GM12872 (cell line): Measurements from ENCODE around the gene GFRA1.

Experiments used
- TF ChIP-seq, protein P1 (sequence below): IDR thresholded peaks from 3 replicates; pipeline ENCODE4 v1.5.1; 2011; ENCODE audit warnings: low read depth, mild to moderate bottlenecking, low read length, moderate library complexity; ENCODE audit not compliant: insufficient read depth

Gene GFRA1

DNA sequence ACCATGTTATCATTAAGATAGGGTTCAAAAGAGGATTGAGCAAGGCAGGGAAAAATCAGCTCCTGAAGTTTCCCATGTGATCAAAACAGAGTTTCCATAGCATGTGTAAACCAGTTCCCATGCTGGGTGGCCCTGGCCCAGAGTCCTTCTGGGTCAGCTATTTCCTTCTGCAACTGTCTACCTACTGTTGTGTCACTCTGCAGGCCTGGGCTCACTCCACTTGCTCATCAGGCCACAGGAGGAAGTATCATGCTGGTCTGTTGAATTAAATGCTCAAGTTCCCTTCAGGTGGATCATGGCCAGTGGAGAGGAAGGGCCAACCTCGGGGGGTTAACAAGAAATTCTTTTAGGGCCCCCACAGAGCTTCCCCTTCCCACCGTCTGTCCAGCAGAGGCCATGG lies 104.7 kb downstream of the GFRA1 start:
- TF ChIP-seq, protein P1, sequence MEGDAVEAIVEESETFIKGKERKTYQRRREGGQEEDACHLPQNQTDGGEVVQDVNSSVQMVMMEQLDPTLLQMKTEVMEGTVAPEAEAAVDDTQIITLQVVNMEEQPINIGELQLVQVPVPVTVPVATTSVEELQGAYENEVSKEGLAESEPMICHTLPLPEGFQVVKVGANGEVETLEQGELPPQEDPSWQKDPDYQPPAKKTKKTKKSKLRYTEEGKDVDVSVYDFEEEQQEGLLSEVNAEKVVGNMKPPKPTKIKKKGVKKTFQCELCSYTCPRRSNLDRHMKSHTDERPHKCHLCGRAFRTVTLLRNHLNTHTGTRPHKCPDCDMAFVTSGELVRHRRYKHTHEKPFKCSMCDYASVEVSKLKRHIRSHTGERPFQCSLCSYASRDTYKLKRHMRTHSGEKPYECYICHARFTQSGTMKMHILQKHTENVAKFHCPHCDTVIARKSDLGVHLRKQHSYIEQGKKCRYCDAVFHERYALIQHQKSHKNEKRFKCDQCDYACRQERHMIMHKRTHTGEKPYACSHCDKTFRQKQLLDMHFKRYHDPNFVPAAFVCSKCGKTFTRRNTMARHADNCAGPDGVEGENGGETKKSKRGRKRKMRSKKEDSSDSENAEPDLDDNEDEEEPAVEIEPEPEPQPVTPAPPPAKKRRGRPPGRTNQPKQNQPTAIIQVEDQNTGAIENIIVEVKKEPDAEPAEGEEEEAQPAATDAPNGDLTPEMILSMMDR: no peak

DNA sequence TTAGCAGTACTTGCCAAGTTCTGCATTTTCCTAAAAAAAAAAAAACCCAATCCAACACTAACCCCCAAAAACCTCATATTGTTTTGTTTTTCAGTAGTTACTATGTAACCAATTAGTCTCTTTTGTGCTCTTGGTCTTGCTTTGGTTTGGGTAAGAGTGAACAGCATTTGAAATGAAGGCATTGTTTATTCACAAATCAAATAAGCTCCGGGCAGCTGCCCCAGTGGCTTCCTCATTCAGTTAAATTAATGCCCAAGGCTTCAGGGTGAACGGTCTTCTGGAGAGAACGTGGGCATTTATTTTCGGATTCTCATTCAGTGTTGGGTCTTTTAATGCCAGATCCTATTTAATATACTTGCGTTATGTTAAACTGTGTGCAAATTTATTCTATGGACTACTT lies 108.7 kb downstream of the GFRA1 start:
- TF ChIP-seq, protein P1: no peak

DNA sequence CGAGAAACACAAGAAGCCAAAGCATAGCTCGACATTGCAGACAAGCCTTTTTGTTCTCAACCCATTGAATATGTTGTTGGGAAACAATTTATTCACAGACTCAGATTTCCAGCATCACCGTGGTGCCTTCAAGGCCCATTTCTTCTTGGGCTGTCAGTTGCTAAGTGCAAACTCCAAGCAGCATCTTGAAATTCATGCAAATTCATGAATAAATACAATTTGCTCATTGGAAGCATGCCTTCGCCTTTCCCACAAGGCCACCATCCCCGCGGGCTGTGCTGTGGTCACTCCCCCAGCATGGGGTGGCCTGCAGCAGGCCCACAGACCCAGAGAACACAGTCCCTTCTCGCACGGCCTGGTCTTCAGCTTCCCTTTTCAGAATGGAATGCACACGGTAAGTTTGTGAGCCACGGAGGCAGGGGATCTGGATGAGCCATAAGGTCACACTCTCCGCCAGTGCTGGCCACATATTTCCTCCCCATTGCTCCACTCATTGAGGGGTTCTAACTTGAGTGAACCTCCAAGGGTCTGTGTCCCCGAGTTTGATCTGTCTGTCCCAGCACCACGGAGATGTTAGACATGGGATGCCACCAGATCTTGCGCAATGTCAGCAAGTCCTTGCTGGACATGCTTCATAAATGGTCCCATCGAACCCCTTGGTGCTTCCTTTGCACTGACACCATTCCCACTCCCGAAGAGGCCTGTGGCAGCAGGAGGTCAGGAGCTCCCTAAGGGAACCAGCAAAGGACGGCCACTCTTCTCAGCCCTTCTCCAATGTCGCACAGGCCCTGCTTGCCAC lies 109.5 kb downstream of the GFRA1 start:
- TF ChIP-seq, protein P1: no peak

DNA sequence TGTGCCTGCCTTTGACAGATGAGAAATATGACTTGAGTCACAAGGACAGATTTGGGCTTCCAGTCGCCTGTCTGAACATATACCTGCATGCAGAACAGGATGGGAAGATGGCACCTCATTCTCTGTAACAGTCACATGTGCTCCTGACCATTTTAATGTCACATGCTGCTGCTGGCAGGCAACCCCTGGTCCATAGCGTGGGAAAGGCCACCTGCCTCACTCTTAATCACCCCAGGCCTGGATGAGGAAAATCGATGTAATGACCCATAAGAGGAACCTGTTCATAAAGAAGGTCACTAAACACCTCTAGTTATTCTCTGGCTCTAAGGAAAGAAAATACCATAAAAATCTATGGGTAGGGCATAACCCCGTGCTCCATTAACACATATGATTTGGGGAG lies 110.2 kb downstream of the GFRA1 start:
- TF ChIP-seq, protein P1: no peak

DNA sequence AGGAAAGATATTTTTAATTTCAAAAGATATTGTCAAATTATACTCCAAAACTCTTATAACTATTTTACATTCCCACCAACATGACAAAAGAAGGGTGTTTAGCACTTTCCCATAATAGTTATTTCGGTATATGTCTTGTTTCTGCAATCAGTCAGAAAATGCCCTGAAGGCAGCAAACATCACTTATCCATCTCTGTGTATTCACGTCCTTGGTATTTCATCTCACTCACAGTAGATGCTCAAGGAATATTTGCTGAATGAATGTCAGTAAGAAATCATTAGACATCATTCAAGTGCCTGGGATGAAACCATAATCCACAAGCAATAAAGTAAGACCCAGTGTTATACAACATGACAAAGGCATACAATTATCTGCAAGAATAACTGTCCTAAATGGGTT lies 112.7 kb downstream of the GFRA1 start:
- TF ChIP-seq, protein P1: no peak

DNA sequence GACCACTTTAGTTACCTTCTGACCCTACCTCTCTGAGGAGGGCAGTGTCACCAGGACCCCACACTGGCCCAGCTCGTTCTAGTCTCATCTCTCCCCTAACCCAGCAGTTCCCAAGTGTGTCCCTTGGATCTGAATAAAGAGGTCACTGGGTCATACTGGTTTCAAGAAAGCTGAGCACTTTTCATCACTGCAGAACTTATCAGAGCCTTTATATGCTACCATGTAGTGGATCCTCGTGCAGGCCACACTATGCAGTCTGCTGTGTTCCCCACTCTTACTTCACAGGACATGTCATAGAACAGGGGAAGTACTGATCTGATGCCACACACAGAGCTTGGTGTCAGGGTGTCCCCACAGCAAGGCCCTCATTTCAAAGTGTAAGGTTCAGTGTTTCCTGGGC lies 113.8 kb downstream of the GFRA1 start:
- TF ChIP-seq, protein P1: no peak

DNA sequence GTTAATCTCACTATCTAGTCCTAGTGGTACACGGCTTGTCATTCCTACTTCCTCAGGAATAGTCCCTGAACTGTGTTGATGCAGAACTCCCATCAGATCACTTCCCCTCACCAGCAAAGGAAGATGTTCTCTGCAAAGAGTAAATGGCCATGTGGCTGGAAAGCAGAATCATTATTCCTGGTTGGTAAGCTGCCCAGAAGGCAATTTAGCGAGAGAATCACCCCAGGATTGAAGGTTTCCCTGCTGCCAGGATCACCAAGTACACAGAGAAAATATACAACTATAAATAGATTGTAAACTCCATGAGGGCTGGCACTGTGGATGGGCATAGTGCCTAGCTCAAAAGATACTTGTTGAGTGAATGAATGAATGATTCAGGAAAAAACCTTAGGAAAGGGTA lies 115.0 kb downstream of the GFRA1 start:
- TF ChIP-seq, protein P1: no peak
